Thoracic aorta (tissue), 2 donors: ENCODE measurements around the gene LIX1. TPM values are rescaled to one million over a fixed set of nuclear protein-coding genes. Genes with fewer than 3 reads are reported as not detected.

Experiments used
- ATAC-seq: fragments of 150-250 bp; one replicate; pipeline ENCODE4 v1.8.0; 2017; ENCODE audit warnings: low read depth; ENCODE audit not compliant: insufficient number of reproducible peaks, low FRiP score
- DNase-seq: peaks from one replicate; pipeline ENCODE4 v3.0.0-alpha.2; 2020; ENCODE audit warnings: low spot score
- H3K27ac ChIP-seq, 2 donors: fragments of 200-600 bp; sonication (generic); 1 replicate in 1 of 2; 2 replicates in 1 of 2; pipeline ENCODE4 v1.5.1; 2016; ENCODE audit warnings: mild to moderate bottlenecking in 2 of 2, moderate library complexity in 2 of 2
- H3K27me3 ChIP-seq: fragments of 200-600 bp; sonication (generic); replicated peaks from 2 replicates; pipeline ENCODE4 v1.6.0; 2016; ENCODE audit warnings: mild to moderate bottlenecking; ENCODE audit not compliant: insufficient read depth
- H3K36me3 ChIP-seq: fragments of 200-600 bp; sonication (generic); one replicate; pipeline ENCODE4 v1.5.1; 2016
- H3K4me1 ChIP-seq, 2 donors: fragments of 200-600 bp; sonication (generic); 1 replicate in 1 of 2; 2 replicates in 1 of 2; pipeline versions ENCODE4 v1.5.1 to v1.6.0; 2016; ENCODE audit warnings: low read depth in 2 of 2, mild to moderate bottlenecking in 1 of 2; ENCODE audit not compliant: control insufficient read depth in 1 of 2
- H3K4me3 ChIP-seq: fragments of 200-600 bp; sonication (generic); 2 replicates; pipeline ENCODE4 v1.5.1; 2016; ENCODE audit warnings: mild to moderate bottlenecking
- H3K9me3 ChIP-seq: fragments of 200-600 bp; sonication (generic); 2 replicates; pipeline ENCODE4 v1.5.1; 2016
- CTCF ChIP-seq: fragments of 200-600 bp; sonication (generic); IDR thresholded peaks from one replicate; pipeline ENCODE4 v1.5.1; 2019; ENCODE audit warnings: antibody characterized with exemption
- total RNA-seq, 2 donors: library from RNA; depleted of rRNA; stranded (reverse); fragments of >200 nt; gene quantifications; one replicate each; pipeline versions ENCODE4 v1.1.0 to v1.2.3, GENCODE V29; 2016

LIX1 gene
- total RNA-seq, 2 donors from 2014 or later, result not detected

- no peak for TF ChIP-seq CTCF
- ATAC-seq (no peak), DNase-seq (no peak)
- Histone ChIP-seq H3K4me3 (no peak overlapping the region), H3K36me3 (no peaks in the 10 kb centered on the region), H3K27me3 (no peaks in the 10 kb centered on the region), H3K27ac (no peak overlapping the region), H3K4me1 (peaks cover 6 to 8% of the 10 kb centered on the region in 2 donors), H3K9me3 (no peaks in the 10 kb centered on the region)
Observed at GRCh38 chr5:97127727-97128126, 14.7 kb downstream of the LIX1 start.

GRCh38 chr5:97125125-97125683 is 17.2 kb downstream of the LIX1 start:
- Histone ChIP-seq H3K27ac (no peak overlapping the region), H3K27me3 (no peaks in the 10 kb centered on the region), H3K4me3 (no peak overlapping the region), H3K9me3 (no peaks in the 10 kb centered on the region), H3K36me3 (no peaks in the 10 kb centered on the region), H3K4me1 (peaks cover 6 to 8% of the 10 kb centered on the region in 2 donors)
- no peak for DNase-seq
- no peak for TF ChIP-seq CTCF
- ATAC-seq, result no peak

DNA sequence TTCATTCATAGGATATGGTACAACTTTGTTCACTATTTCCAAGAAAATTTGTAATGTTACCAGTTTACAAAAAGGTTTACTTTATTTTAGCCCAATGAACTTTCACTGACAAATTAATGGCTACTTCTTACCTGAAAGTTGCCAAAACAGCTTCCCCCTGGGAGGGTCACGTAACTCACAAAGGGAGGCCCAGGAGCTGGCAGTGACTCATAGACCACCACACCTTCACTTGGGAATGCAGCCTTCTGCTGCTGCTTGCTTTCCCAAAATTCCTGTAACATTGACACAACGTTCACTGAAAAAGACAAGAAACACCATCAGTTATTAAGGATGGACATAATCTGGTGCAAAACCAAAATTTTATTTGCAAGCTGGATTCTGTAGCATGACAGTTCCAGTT is 18.1 kb downstream of the LIX1 start:
- DNase-seq, result no peak
- H3K9me3 ChIP-seq, result no peaks in the 10 kb centered on the region

DNA sequence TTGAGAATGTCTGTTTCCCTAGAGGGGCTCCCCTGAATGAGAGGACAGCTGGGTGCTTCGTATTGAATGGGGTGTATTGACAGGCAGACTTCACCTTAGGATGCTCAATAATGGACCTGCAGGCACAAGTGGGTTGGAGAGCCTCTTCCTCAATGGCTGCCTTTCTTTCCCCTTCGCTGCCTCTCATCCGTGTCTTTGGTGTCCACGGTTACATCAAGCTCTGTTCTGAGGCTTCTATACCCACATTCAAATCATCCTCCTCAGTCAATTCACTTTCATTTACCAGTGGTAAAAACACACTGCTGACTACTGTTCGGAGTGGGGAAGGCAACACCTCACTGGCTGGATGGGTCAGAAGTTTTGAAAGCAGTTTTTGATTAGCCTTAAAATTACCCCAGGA is 20.6 kb downstream of the LIX1 start:
- no peak overlapping the region for H3K4me3 ChIP-seq
- no peaks in the 10 kb centered on the region for H3K4me1 ChIP-seq
- DNase-seq (no peak), ATAC-seq (no peak)
- H3K9me3 ChIP-seq, result no peaks in the 10 kb centered on the region
- H3K36me3 ChIP-seq, result no peaks in the 10 kb centered on the region
- no peak for TF ChIP-seq CTCF
- no peak overlapping the region for H3K27ac ChIP-seq
- H3K27me3 ChIP-seq, result no peaks in the 10 kb centered on the region

More for the DNA sequence above, 18.1 kb downstream of the LIX1 start:
- H3K4me3 ChIP-seq, result no peak overlapping the region
- H3K27me3 ChIP-seq, result no peaks in the 10 kb centered on the region
- H3K4me1 ChIP-seq, result peaks cover 6 to 8% of the 10 kb centered on the region in 2 donors
- no peak for ATAC-seq
- TF ChIP-seq CTCF, result no peak
- H3K36me3 ChIP-seq, result no peaks in the 10 kb centered on the region
- H3K27ac ChIP-seq, result no peak overlapping the region

DNA sequence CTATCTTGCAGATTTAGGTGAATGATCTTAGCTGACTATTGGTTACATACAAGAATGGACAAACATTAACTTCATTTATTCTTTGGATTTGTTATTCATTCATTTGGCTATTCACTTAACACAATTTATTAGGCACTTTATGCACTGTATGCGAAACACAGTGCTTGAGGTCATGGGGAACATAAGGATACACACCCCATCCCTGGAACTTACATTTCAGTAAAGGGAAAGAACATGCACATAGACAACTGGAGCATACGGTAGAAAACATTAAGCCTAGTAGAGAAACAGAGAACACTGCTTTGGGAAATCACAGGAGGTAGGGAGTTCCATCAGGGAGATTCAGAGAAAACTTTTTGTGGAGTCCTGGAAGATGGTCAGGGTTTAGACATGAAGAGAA is 22.2 kb downstream of the LIX1 start:
- Histone ChIP-seq H3K4me1 (no peaks in the 10 kb centered on the region), H3K27me3 (no peaks in the 10 kb centered on the region), H3K9me3 (no peaks in the 10 kb centered on the region), H3K4me3 (no peak overlapping the region), H3K27ac (no peak overlapping the region), H3K36me3 (no peaks in the 10 kb centered on the region)
- DNase-seq, result no peak
- TF ChIP-seq CTCF, result no peak
- ATAC-seq, result no peak
